Measurements from ENCODE around the gene OR52R1. TPM values are rescaled to one million over a fixed set of nuclear protein-coding genes. Genes with fewer than 3 reads are reported as not detected.

Gene OR52R1
- not detected for polyA plus RNA-seq

DNA sequence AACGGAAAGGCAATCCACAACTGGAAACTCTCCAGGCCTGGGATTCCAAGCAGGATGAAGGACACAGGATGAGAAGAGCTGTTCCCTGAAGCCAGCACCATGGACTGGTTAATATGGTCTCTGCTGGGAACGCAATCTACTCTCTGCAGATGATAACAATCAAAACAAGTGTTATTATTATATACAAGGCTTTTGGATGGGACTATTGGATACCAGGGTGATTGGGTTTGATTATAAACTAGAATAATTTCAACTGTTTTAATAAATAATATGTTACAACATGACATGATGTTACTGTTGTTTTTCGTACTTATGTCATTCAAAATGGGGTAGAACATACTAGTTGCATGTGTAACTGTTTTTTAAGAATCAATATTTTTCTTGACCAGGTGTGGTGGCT is at the start of gene OR52R1:
Gene OR52R1 (minus strand): TSS at position 101 of the 400 bp plus-strand sequence. CDS start 0 bp downstream, at position 101.
- Histone ChIP-seq H3K36me3 (ENCODE audit: control insufficient read depth in 2 of 2, insufficient read depth in 2 of 2, low read length in 1 of 2) (no peaks in the 10 kb centered on the region), H3K27ac (ENCODE audit: low read depth in 2 of 2, low read length in 1 of 2) (no peak within 1 kb of the TSS), H3K4me1 (ENCODE audit: control insufficient read depth in 2 of 2, insufficient read depth in 2 of 2, low read length in 1 of 2) (peaks cover 0 to 2% of the 10 kb centered on the region in 2 donors), H3K27me3 (ENCODE audit: control insufficient read depth in 1 of 2, insufficient read depth in 2 of 2, low read length in 2 of 2) (no peaks in the 10 kb centered on the region), H3K9me3 (ENCODE audit: control insufficient read depth in 2 of 2, insufficient read depth in 1 of 2, low read depth in 1 of 2, low read length in 1 of 2) (no peaks in the 10 kb centered on the region), H3K4me3 (ENCODE audit: low read depth in 1 of 2, low read length in 2 of 2) (no peak within 1 kb of the TSS)
- WGBS, 2 donors = 84 to 86% methylated on average over 3 of the region's 3 CpGs

DNA sequence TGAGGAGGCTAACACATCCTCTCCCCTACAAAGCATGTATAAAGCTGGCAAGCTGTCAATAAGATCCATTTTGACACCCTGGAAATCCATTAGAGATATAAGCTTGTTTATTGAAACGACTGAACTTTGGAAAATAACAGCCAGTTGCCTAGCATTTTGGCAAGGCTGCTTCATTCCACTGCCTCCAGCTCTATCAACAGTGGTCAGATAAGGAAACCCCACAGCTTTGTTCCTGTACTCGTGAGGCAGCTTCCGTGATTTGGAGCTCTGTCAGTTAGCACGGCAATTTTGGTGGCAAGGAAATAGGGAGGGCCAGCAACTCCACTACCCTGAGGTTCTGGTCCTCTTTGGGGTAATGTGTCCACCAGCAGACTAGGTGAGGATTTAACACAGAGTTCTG is 46.9 kb upstream of the OR52R1 start:
- WGBS, 2 donors = 11% methylated on average over 4 of the region's 4 CpGs
- Histone ChIP-seq H3K9me3 (ENCODE audit: control insufficient read depth in 2 of 2, insufficient read depth in 1 of 2, low read depth in 1 of 2, low read length in 1 of 2) (no peaks in the 10 kb centered on the region), H3K27ac (ENCODE audit: low read depth in 2 of 2, low read length in 1 of 2) (no peak overlapping the region), H3K4me3 (ENCODE audit: low read depth in 1 of 2, low read length in 2 of 2) (no peak overlapping the region), H3K4me1 (ENCODE audit: control insufficient read depth in 2 of 2, insufficient read depth in 2 of 2, low read length in 1 of 2) (no peaks in the 10 kb centered on the region), H3K36me3 (ENCODE audit: control insufficient read depth in 2 of 2, insufficient read depth in 2 of 2, low read length in 1 of 2) (no peaks in the 10 kb centered on the region), H3K27me3 (ENCODE audit: control insufficient read depth in 1 of 2, insufficient read depth in 2 of 2, low read length in 2 of 2) (no peaks in the 10 kb centered on the region)

GRCh38 chr11:4848908-4849532 is 44.8 kb upstream of the OR52R1 start, which contains the start of gene OR51S1:
Gene OR51S1 (minus strand): TSS chr11:4849208. CDS start chr11:4849208, 0 bp downstream.
- no peaks in the 10 kb centered on the region for H3K9me3 ChIP-seq (ENCODE audit: control insufficient read depth in 2 of 2, insufficient read depth in 1 of 2, low read depth in 1 of 2, low read length in 1 of 2)
- H3K4me1 ChIP-seq (ENCODE audit: control insufficient read depth in 2 of 2, insufficient read depth in 2 of 2, low read length in 1 of 2) = no peaks in the 10 kb centered on the region
- no peaks in the 10 kb centered on the region for H3K27me3 ChIP-seq (ENCODE audit: control insufficient read depth in 1 of 2, insufficient read depth in 2 of 2, low read length in 2 of 2)

DNA sequence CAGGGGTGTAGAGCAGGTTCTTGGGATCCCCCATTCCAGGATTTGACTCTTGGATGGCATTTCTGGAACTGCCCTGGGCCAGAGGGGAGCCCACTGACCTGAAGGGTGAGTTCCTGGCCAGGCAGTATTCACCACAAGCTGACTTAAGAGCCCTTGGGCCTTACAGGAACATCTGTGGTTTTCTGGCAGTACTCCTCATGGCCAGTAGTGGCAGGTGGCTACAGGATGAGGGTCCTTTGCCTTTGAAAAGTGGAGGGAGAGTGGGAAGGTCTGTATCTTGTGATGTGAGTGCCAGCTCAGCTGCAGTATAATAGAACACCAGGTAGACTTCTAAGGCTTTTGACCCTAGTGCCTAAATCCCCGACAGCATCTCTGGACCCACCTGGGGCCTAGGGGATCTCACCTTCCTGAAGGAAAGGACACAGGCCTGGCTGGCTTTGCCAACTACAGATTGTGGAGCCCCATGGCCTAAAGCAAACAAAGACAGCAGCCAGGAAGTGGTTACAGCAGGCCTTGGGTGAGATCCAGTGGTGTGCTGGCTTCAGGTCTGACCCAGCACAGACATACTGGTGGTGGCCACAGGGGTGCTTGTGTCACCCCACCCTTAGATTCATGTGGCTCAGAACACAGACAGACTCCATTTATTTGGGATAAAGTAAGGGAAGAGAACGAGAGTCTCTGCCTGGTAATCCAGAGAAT is 35.8 kb upstream of the OR52R1 start:
- Histone ChIP-seq H3K9me3 (ENCODE audit: control insufficient read depth in 2 of 2, insufficient read depth in 1 of 2, low read depth in 1 of 2, low read length in 1 of 2) (no peaks in the 10 kb centered on the region), H3K4me1 (ENCODE audit: control insufficient read depth in 2 of 2, insufficient read depth in 2 of 2, low read length in 1 of 2) (no peaks in the 10 kb centered on the region), H3K4me3 (ENCODE audit: low read depth in 1 of 2, low read length in 2 of 2) (no peak overlapping the region), H3K27ac (ENCODE audit: low read depth in 2 of 2, low read length in 1 of 2) (no peak overlapping the region), H3K27me3 (ENCODE audit: control insufficient read depth in 1 of 2, insufficient read depth in 2 of 2, low read length in 2 of 2) (no peaks in the 10 kb centered on the region), H3K36me3 (ENCODE audit: control insufficient read depth in 2 of 2, insufficient read depth in 2 of 2, low read length in 1 of 2) (no peaks in the 10 kb centered on the region)
- WGBS, 2 donors = 83 to 92% methylated on average over 2 of the region's 2 CpGs

More at GRCh38 chr11:4848908-4849532, 44.8 kb upstream of the OR52R1 start, which contains the start of gene OR51S1:
- WGBS, 2 donors = 68 to 75% methylated on average over 9 of the region's 9 CpGs
- Histone ChIP-seq H3K36me3 (ENCODE audit: control insufficient read depth in 2 of 2, insufficient read depth in 2 of 2, low read length in 1 of 2) (no peaks in the 10 kb centered on the region), H3K4me3 (ENCODE audit: low read depth in 1 of 2, low read length in 2 of 2) (no peak within 1 kb of the TSS), H3K27ac (ENCODE audit: low read depth in 2 of 2, low read length in 1 of 2) (no peak within 1 kb of the TSS)

DNA sequence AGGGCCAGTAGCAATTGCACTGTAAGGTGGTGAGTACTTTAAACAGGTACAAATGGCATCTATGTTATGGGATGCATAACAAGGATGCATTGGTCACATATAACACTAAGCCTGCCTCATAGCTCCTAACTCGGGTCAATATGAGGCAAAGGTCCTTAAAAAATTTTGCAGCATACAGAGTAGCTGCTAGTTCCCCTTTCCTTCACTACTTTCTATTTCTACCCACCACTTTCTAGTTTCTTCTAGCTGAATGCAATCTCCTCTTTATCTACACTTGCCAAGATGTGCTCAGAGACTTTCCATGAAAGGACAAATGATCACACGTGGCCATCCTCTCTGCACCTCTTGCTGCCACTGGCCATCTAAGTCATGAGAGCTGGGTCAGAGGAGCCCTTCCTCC is 26.7 kb upstream of the OR52R1 start:
- H3K9me3 ChIP-seq (ENCODE audit: control insufficient read depth in 2 of 2, insufficient read depth in 1 of 2, low read depth in 1 of 2, low read length in 1 of 2) = no peaks in the 10 kb centered on the region
- no peaks in the 10 kb centered on the region for H3K4me1 ChIP-seq (ENCODE audit: control insufficient read depth in 2 of 2, insufficient read depth in 2 of 2, low read length in 1 of 2)
- H3K27me3 ChIP-seq (ENCODE audit: control insufficient read depth in 1 of 2, insufficient read depth in 2 of 2, low read length in 2 of 2) = no peaks in the 10 kb centered on the region
- H3K4me3 ChIP-seq (ENCODE audit: low read depth in 1 of 2, low read length in 2 of 2) = no peak overlapping the region
- no peak overlapping the region for H3K27ac ChIP-seq (ENCODE audit: low read depth in 2 of 2, low read length in 1 of 2)
- H3K36me3 ChIP-seq (ENCODE audit: control insufficient read depth in 2 of 2, insufficient read depth in 2 of 2, low read length in 1 of 2) = no peaks in the 10 kb centered on the region
- 54 to 61% methylated on average over 2 of the region's 2 CpGs for whole genome bisulfite sequencing, 2 donors

- H3K27ac ChIP-seq (ENCODE audit: low read depth in 2 of 2, low read length in 1 of 2) = no peak overlapping the region
- no peaks in the 10 kb centered on the region for H3K36me3 ChIP-seq (ENCODE audit: control insufficient read depth in 2 of 2, insufficient read depth in 2 of 2, low read length in 1 of 2)
- H3K27me3 ChIP-seq (ENCODE audit: control insufficient read depth in 1 of 2, insufficient read depth in 2 of 2, low read length in 2 of 2) = no peaks in the 10 kb centered on the region
- H3K9me3 ChIP-seq (ENCODE audit: control insufficient read depth in 2 of 2, insufficient read depth in 1 of 2, low read depth in 1 of 2, low read length in 1 of 2) = no peaks in the 10 kb centered on the region
- 45 to 52% methylated on average over 1 of the region's 1 CpG for WGBS, 2 donors
- no peak overlapping the region for H3K4me3 ChIP-seq (ENCODE audit: low read depth in 1 of 2, low read length in 2 of 2)
- H3K4me1 ChIP-seq (ENCODE audit: control insufficient read depth in 2 of 2, insufficient read depth in 2 of 2, low read length in 1 of 2) = no peaks in the 10 kb centered on the region
Observed at GRCh38 chr11:4830346-4830745, 26.2 kb upstream of the OR52R1 start.

DNA sequence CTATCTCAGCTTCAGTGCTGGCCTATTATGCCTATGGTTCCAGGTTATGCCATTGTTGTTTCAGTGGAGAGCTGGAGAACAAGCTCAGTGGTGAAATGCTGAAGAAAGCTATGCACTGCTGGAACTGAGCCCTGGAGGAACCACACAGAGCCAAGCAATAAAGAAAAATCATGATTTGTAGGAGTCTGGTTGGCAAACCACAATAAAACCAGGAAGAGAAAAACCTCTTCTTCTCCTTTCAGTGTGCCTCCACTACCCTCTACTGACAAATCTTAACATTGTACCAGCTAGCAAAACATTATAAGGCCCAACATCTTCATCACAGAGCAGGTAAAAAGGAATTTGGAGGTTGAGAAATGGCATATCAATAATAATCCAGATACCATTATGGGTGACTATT is 22.2 kb upstream of the OR52R1 start:
- Histone ChIP-seq H3K4me3 (ENCODE audit: low read depth in 1 of 2, low read length in 2 of 2) (no peak overlapping the region), H3K36me3 (ENCODE audit: control insufficient read depth in 2 of 2, insufficient read depth in 2 of 2, low read length in 1 of 2) (no peaks in the 10 kb centered on the region), H3K4me1 (ENCODE audit: control insufficient read depth in 2 of 2, insufficient read depth in 2 of 2, low read length in 1 of 2) (no peaks in the 10 kb centered on the region), H3K9me3 (ENCODE audit: control insufficient read depth in 2 of 2, insufficient read depth in 1 of 2, low read depth in 1 of 2, low read length in 1 of 2) (no peaks in the 10 kb centered on the region), H3K27ac (ENCODE audit: low read depth in 2 of 2, low read length in 1 of 2) (no peak overlapping the region), H3K27me3 (ENCODE audit: control insufficient read depth in 1 of 2, insufficient read depth in 2 of 2, low read length in 2 of 2) (no peaks in the 10 kb centered on the region)

DNA sequence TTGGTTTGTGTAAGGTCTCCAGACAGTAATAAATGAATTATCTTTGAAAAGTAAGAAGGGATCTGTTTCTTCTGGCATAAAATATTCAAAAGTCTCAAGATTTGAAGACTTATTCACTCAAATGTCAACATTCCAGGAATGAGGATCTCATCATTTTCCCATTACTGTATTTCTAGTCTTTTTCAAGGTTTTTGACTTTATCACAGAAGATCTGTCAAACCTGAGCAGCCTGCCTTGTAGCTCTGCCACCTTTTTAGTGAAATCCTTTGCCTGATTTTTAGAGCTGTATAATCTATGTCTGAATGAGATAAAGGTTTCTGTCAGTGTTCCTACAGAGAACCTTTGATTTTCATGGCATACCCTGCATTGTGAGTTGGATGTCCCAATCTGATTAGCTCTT is 21.0 kb upstream of the OR52R1 start:
- Histone ChIP-seq H3K36me3 (ENCODE audit: control insufficient read depth in 2 of 2, insufficient read depth in 2 of 2, low read length in 1 of 2) (no peaks in the 10 kb centered on the region), H3K27ac (ENCODE audit: low read depth in 2 of 2, low read length in 1 of 2) (no peak overlapping the region), H3K27me3 (ENCODE audit: control insufficient read depth in 1 of 2, insufficient read depth in 2 of 2, low read length in 2 of 2) (no peaks in the 10 kb centered on the region), H3K9me3 (ENCODE audit: control insufficient read depth in 2 of 2, insufficient read depth in 1 of 2, low read depth in 1 of 2, low read length in 1 of 2) (no peaks in the 10 kb centered on the region), H3K4me1 (ENCODE audit: control insufficient read depth in 2 of 2, insufficient read depth in 2 of 2, low read length in 1 of 2) (no peaks in the 10 kb centered on the region), H3K4me3 (ENCODE audit: low read depth in 1 of 2, low read length in 2 of 2) (no peak overlapping the region)

- no peaks in the 10 kb centered on the region for H3K9me3 ChIP-seq (ENCODE audit: control insufficient read depth in 2 of 2, insufficient read depth in 1 of 2, low read depth in 1 of 2, low read length in 1 of 2)
- no peaks in the 10 kb centered on the region for H3K4me1 ChIP-seq (ENCODE audit: control insufficient read depth in 2 of 2, insufficient read depth in 2 of 2, low read length in 1 of 2)
- 74 to 83% methylated on average over 1 of the region's 1 CpG for WGBS, 2 donors
- no peaks in the 10 kb centered on the region for H3K27me3 ChIP-seq (ENCODE audit: control insufficient read depth in 1 of 2, insufficient read depth in 2 of 2, low read length in 2 of 2)
- no peaks in the 10 kb centered on the region for H3K36me3 ChIP-seq (ENCODE audit: control insufficient read depth in 2 of 2, insufficient read depth in 2 of 2, low read length in 1 of 2)
- no peak within 1 kb of the TSS for H3K27ac ChIP-seq (ENCODE audit: low read depth in 2 of 2, low read length in 1 of 2)
- H3K4me3 ChIP-seq (ENCODE audit: low read depth in 1 of 2, low read length in 2 of 2) = no peak within 1 kb of the TSS
Observed at GRCh38 chr11:4821021-4821420, 16.8 kb upstream of the OR52R1 start, which contains the start of gene OR51F2. Gene OR51F2 (plus strand): TSS chr11:4821321. CDS start chr11:4821422, 101 bp downstream.

DNA sequence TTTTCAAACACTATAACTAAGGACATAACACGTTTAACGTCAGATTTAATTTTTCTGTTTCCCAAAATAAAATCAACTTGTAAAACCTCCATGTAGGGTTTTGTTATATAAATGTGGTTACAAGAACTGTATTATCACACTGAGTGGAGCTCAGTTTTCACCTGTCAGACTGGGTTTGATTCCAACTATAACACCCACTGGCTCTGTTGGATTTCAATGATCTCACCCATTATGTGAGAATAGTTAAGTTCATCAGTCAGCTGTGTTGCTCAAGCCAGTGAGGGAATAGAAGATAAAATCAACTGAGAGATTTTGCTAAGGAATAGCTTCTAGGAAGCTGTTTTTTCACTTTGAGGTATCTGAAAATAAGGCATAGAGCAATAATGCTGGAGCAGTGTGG is 5.1 kb upstream of the OR52R1 start:
- Histone ChIP-seq H3K4me1 (ENCODE audit: control insufficient read depth in 2 of 2, insufficient read depth in 2 of 2, low read length in 1 of 2) (peaks cover 0 to 5% of the 10 kb centered on the region in 2 donors), H3K27ac (ENCODE audit: low read depth in 2 of 2, low read length in 1 of 2) (no peak overlapping the region)
- WGBS, 2 donors = 89 to 90% methylated on average over 2 of the region's 2 CpGs

More for the DNA sequence above, 5.1 kb upstream of the OR52R1 start:
- no peaks in the 10 kb centered on the region for H3K9me3 ChIP-seq (ENCODE audit: control insufficient read depth in 2 of 2, insufficient read depth in 1 of 2, low read depth in 1 of 2, low read length in 1 of 2)
- no peak overlapping the region for H3K4me3 ChIP-seq (ENCODE audit: low read depth in 1 of 2, low read length in 2 of 2)
- no peaks in the 10 kb centered on the region for H3K36me3 ChIP-seq (ENCODE audit: control insufficient read depth in 2 of 2, insufficient read depth in 2 of 2, low read length in 1 of 2)
- H3K27me3 ChIP-seq (ENCODE audit: control insufficient read depth in 1 of 2, insufficient read depth in 2 of 2, low read length in 2 of 2) = no peaks in the 10 kb centered on the region

Measured in esophagus (tissue), 2 donors.